IMR-90 (cell line): ENCODE results near the gene ACADL. TPM values are rescaled to one million over a fixed set of nuclear protein-coding genes. Genes with fewer than 3 reads are reported as not detected.

Experiments used
- ATAC-seq: fragments of 200-7000 bp; cut with Tn5 transposase; 2 replicates; pipeline ENCODE4 v1.9.1; 2020; ENCODE audit warnings: low read depth, mild to moderate bottlenecking, moderate library complexity
- BruUV-seq: library from RNA; stranded (reverse); fragments of 400-500 nt; replicated peaks from 2 replicates; lab custom pipeline; 2021; lab: Mats Ljungman, UMichigan
- CTCF ChIA-PET: fragments of 300-600 bp; formaldehyde crosslinking; extraction: SDS; loops from one replicate; lab custom pipeline; 2021; ENCODE audit warnings: antibody characterized with exemption; lab: Yijun Ruan, JAX
- POLR2A ChIA-PET: fragments of 300-600 bp; sonication (Branson Sonifier 250); formaldehyde crosslinking; loops from one replicate; lab custom pipeline; 2022; ENCODE audit warnings: antibody characterized with exemption; ENCODE audit not compliant: unreplicated experiment; lab: Charles Lee
- DNase-seq: peaks from one replicate; pipeline ENCODE4 v3.0.0; 2013
- H2AFZ ChIP-seq: replicated peaks from 2 replicates; pipeline ENCODE3; 2013; ENCODE audit warnings: low read length, mild to moderate bottlenecking; ENCODE audit not compliant: poor library complexity
- H2AK5ac ChIP-seq: 2 replicates; pipeline ENCODE4 v1.6.1; 2013; ENCODE audit warnings: low read depth, low read length, inconsistent platforms
- H2AK9ac ChIP-seq: replicated peaks from 2 replicates; pipeline ENCODE3; 2013; ENCODE audit warnings: mild to moderate bottlenecking, low read depth, low read length, moderate library complexity; ENCODE audit not compliant: poor library complexity
- H2BK120ac ChIP-seq: 2 replicates; pipeline ENCODE4 v1.6.1; 2013; ENCODE audit warnings: low read depth, low read length, inconsistent platforms
- H2BK15ac ChIP-seq: 3 replicates; pipeline ENCODE4 v1.6.1; 2013; ENCODE audit warnings: low read depth, low read length, inconsistent platforms
- H2BK20ac ChIP-seq: 2 replicates; pipeline ENCODE4 v1.6.1; 2013; ENCODE audit warnings: low read depth, mild to moderate bottlenecking, inconsistent platforms, low read length, moderate library complexity
- H2BK5ac ChIP-seq: 2 replicates; pipeline ENCODE4 v1.6.1; 2013; ENCODE audit warnings: mild to moderate bottlenecking, low read depth, low read length, inconsistent platforms; ENCODE audit not compliant: poor library complexity, severe bottlenecking
- H3K14ac ChIP-seq: replicated peaks from 2 replicates; pipeline ENCODE4 v1.6.1; 2013; ENCODE audit warnings: low read depth, low read length, inconsistent platforms
- H3K18ac ChIP-seq: 2 replicates; pipeline ENCODE4 v1.6.1; 2013; ENCODE audit warnings: low read depth, low read length, control low read depth
- H3K23ac ChIP-seq: 2 replicates; pipeline ENCODE4 v1.6.1; 2013; ENCODE audit warnings: low read depth, low read length, inconsistent platforms
- H3K27ac ChIP-seq: 2 replicates; pipeline ENCODE4 v1.5.1; 2013; ENCODE audit warnings: mild to moderate bottlenecking, control low read depth, low read length; ENCODE audit not compliant: insufficient read depth
- H3K27me3 ChIP-seq: 2 replicates; pipeline ENCODE4 v1.6.1; 2013; ENCODE audit warnings: low read length; ENCODE audit not compliant: control insufficient read depth, insufficient read depth
- H3K36me3 ChIP-seq: 2 replicates; pipeline ENCODE4 v1.6.1; 2013; ENCODE audit warnings: low read length, mixed read lengths; ENCODE audit not compliant: control insufficient read depth, insufficient read depth
- H3K4ac ChIP-seq: 2 replicates; pipeline ENCODE4 v1.6.1; 2013; ENCODE audit warnings: low read depth, low read length, inconsistent platforms
- H3K4me1 ChIP-seq: 2 replicates; pipeline ENCODE4 v1.6.1; 2013; ENCODE audit warnings: low read length, mixed read lengths; ENCODE audit not compliant: control insufficient read depth, insufficient read depth
- H3K4me2 ChIP-seq: 2 replicates; pipeline ENCODE4 v1.6.1; 2013; ENCODE audit warnings: low read depth, mild to moderate bottlenecking, control low read depth, low read length, moderate library complexity
- H3K4me3 ChIP-seq: 2 replicates; pipeline ENCODE4 v1.5.1; 2013; ENCODE audit warnings: low read depth, mild to moderate bottlenecking, control low read depth, low read length, moderate library complexity; ENCODE audit not compliant: insufficient read depth
- H3K56ac ChIP-seq: 2 replicates; pipeline ENCODE4 v1.6.1; 2013; ENCODE audit warnings: low read length, inconsistent platforms; ENCODE audit not compliant: insufficient read depth; ENCODE audit errors: extremely low read depth
- H3K79me1 ChIP-seq, 2 experiments: 2 replicates each; pipeline ENCODE4 v1.6.1; 2013; ENCODE audit warnings: low read length in 2 of 2, inconsistent platforms in 1 of 2, low read depth in 1 of 2
- H3K9ac ChIP-seq: 2 replicates; pipeline ENCODE4 v1.6.1; 2013; ENCODE audit warnings: low read depth, low read length, control low read depth
- H3K9me1 ChIP-seq: 2 replicates; pipeline ENCODE4 v1.6.1; 2013; ENCODE audit warnings: low read length, inconsistent platforms; ENCODE audit not compliant: insufficient read depth
- H3K9me3 ChIP-seq: 2 replicates; pipeline ENCODE4 v1.6.1; 2013; ENCODE audit warnings: low read length; ENCODE audit not compliant: control insufficient read depth, insufficient read depth
- H4K20me1 ChIP-seq: 2 replicates; pipeline ENCODE4 v1.6.1; 2013; ENCODE audit warnings: low read length, inconsistent platforms; ENCODE audit not compliant: insufficient read depth
- H4K5ac ChIP-seq: 2 replicates; pipeline ENCODE4 v1.6.1; 2013; ENCODE audit warnings: mild to moderate bottlenecking, low read depth, low read length, control low read depth
- H4K8ac ChIP-seq, 2 experiments: 2 replicates each; pipeline ENCODE4 v1.6.1; 2013; ENCODE audit warnings: low read depth in 2 of 2, low read length in 2 of 2, control low read depth in 1 of 2, inconsistent platforms in 1 of 2
- H4K91ac ChIP-seq: 2 replicates; pipeline ENCODE4 v1.6.1; 2013; ENCODE audit warnings: low read depth, low read length, inconsistent platforms; ENCODE audit not compliant: insufficient read depth
- BHLHE40 ChIP-seq: fragments of 150-350 bp; IDR thresholded peaks from 2 replicates; pipeline ENCODE4 v1.6.1; 2016; ENCODE audit warnings: mild to moderate bottlenecking, low read depth, low read length
- CEBPB ChIP-seq: IDR thresholded peaks from 2 replicates; pipeline ENCODE4 v1.6.1; 2012; ENCODE audit warnings: low read depth, low read length, improper control_type of control experiment
- CHD1 ChIP-seq: IDR thresholded peaks from 2 replicates; pipeline ENCODE4 v1.6.1; 2012; ENCODE audit warnings: low read depth, low read length, improper control_type of control experiment
- CTCF ChIP-seq: conservative IDR thresholded peaks from 2 replicates; pipeline ENCODE4 v1.5.1; 2012; ENCODE audit warnings: mild to moderate bottlenecking, low read depth, low read length, improper control_type of control experiment
- ELK1 ChIP-seq: fragments of 150-350 bp; IDR thresholded peaks from 2 replicates; pipeline ENCODE4 v1.6.1; 2016; ENCODE audit warnings: low read depth, mild to moderate bottlenecking, low read length, moderate library complexity, borderline replicate concordance
- FOS ChIP-seq: fragments of 150-350 bp; IDR thresholded peaks from 2 replicates; pipeline ENCODE4 v1.6.1; 2016; ENCODE audit warnings: low read depth, low read length
- MAFK ChIP-seq: IDR thresholded peaks from 2 replicates; pipeline ENCODE4 v1.6.1; 2012; ENCODE audit warnings: low read depth, low read length, improper control_type of control experiment
- MXI1 ChIP-seq: IDR thresholded peaks from 2 replicates; pipeline ENCODE4 v1.6.1; 2012; ENCODE audit warnings: low read depth, mild to moderate bottlenecking, low read length, moderate library complexity, borderline replicate concordance
- NFE2L2 ChIP-seq: fragments of 150-350 bp; IDR thresholded peaks from 2 replicates; pipeline ENCODE4 v1.6.1; 2016; ENCODE audit warnings: low read depth, mild to moderate bottlenecking, low read length
- POLR2A ChIP-seq: IDR thresholded peaks from 2 replicates; pipeline ENCODE4 v1.6.1; 2012; ENCODE audit warnings: mild to moderate bottlenecking, low read depth, low read length
- RAD21 ChIP-seq: IDR thresholded peaks from 2 replicates; pipeline ENCODE4 v1.6.1; 2012; ENCODE audit warnings: low read length, improper control_type of control experiment
- RCOR1 ChIP-seq: IDR thresholded peaks from 2 replicates; pipeline ENCODE4 v1.6.1; 2012; ENCODE audit warnings: mild to moderate bottlenecking, low read length, improper control_type of control experiment; ENCODE audit not compliant: insufficient replicate concordance
- RFX5 ChIP-seq: IDR thresholded peaks from 2 replicates; pipeline ENCODE4 v1.8.0; 2012; ENCODE audit warnings: low read depth, mild to moderate bottlenecking, low read length, moderate library complexity
- SMC3 ChIP-seq: fragments of 150-350 bp; IDR thresholded peaks from 2 replicates; pipeline ENCODE4 v1.6.1; 2016; ENCODE audit warnings: low read depth, mild to moderate bottlenecking, antibody characterized with exemption, low read length, moderate library complexity
- USF2 ChIP-seq: fragments of 150-350 bp; IDR thresholded peaks from 2 replicates; pipeline ENCODE4 v1.6.1; 2017; ENCODE audit warnings: mild to moderate bottlenecking, antibody characterized with exemption, low read length, low read depth
- WGBS, 2 experiments: methylation state at CpG; one replicate each; pipeline versions ENCODE4 v1.1.5 to v1.1.7; 2013; ENCODE audit warnings: missing lambda C conversion rate in 2 of 2; ENCODE audit not compliant: insufficient read length in 1 of 2; ENCODE audit errors: extremely low coverage in 2 of 2; 5-methylcytosine and 5-hydroxymethylcytosine counted together
- dilution Hi-C: fragments of 300-500 bp; cut with HindIII; formaldehyde crosslinking; loops from one replicate; pipeline ENCODE4 v1.14.3; 2018; ENCODE audit warnings: low sequenced_read_pairs; ENCODE audit not compliant: unreplicated experiment
- in situ Hi-C: fragments of 300-500 bp; cut with MboI; formaldehyde crosslinking; loops from 3 replicates; pipeline ENCODE4 v1.14.3; 2019; ENCODE audit warnings: low sequenced_read_pairs, inconsistent platforms, mixed read lengths
- intact Hi-C: fragments of 100-400 bp; cut with micrococcal nuclease; formaldehyde crosslinking; loops from 2 replicates; pipeline ENCODE4 v1.10.0; 2022
- polyA plus RNA-seq, 3 experiments: library from polyadenylated mRNA; depleted of rRNA; stranded (reverse); fragments of >200 nt; gene quantifications; 2 replicates each; pipeline ENCODE4 v1.2.3, GENCODE V29; 2012; ENCODE audit warnings: low replicate concordance in 1 of 3
- total RNA-seq: library from RNA; depleted of rRNA; stranded (reverse); fragments of >200 nt; gene quantifications from 2 replicates; pipeline ENCODE4 v1.2.3, GENCODE V29; 2012

The ACADL gene
- total and polyA plus RNA-seq, 2 of the 4 experiments (the other 2 are of a cell fraction), result not detected

GRCh38 chr2:210226223-210226622 lies 976 bp upstream of the ACADL start (continued):
- no peak for TF ChIP-seq SMC3
- no peak for TF ChIP-seq POLR2A
- TF ChIP-seq CEBPB, result no peak

- H3K27ac ChIP-seq, result no peak overlapping the region
- CTCF ChIA-PET, result interaction anchor here (1.0 kb wide), 2 partner anchors 263 to 890 kb away, joined by 3 to 4 read pairs; no protein-coding TSS in a partner anchor
- H3K18ac ChIP-seq, result no peak overlapping the region
- DNase-seq, result no peak
- ATAC-seq, result peak; percentile 46; the same call in 1 of the 2 replicates
- H2AK9ac ChIP-seq, result no peak overlapping the region
- H3K27me3 ChIP-seq, result peaks cover 17% of the 10 kb centered on the region
- intact Hi-C loops (no loop called here), dilution Hi-C loops (no loop called here), in situ Hi-C loops (loop anchor here (25.0 kb wide), 1 partner anchor 887 kb away; no protein-coding TSS in a partner anchor)
- H2BK5ac ChIP-seq, result no peak overlapping the region
- no peak overlapping the region for H4K8ac ChIP-seq
- H3K4me3 ChIP-seq, result peak overlapping the region; percentile 26
- no peak overlapping the region for H3K23ac ChIP-seq
- no peak overlapping the region; the same call in 1 of the 2 replicates for H3K9ac ChIP-seq
- no peaks in the 10 kb centered on the region for H3K36me3 ChIP-seq
- peak overlapping the region; percentile 67; the same call in 1 of the 2 replicates for H3K4me2 ChIP-seq
- H2AFZ ChIP-seq, result peak overlapping the region; percentile 94
- POLR2A ChIA-PET, result no interaction called here
- no peak overlapping the region for H2BK120ac ChIP-seq
- no peak overlapping the region for H2BK15ac ChIP-seq
- H3K9me3 ChIP-seq, result no peaks in the 10 kb centered on the region
- H4K5ac ChIP-seq, result no peak overlapping the region
- no peaks in the 10 kb centered on the region for H3K4me1 ChIP-seq
- no peak overlapping the region for H4K91ac ChIP-seq
- H3K56ac ChIP-seq, result no peak overlapping the region
- no peak overlapping the region for H3K14ac ChIP-seq
- H3K9me1 ChIP-seq, result no peaks in the 10 kb centered on the region
- H3K79me1 ChIP-seq, result no peaks in the 10 kb centered on the region
- no peak overlapping the region for H2BK20ac ChIP-seq
- WGBS, 2 experiments, result 7% methylated on average over 3 of the region's 24 CpGs; no CpG with 5 or more reads in 1 of the 2 experiments
- H2AK5ac ChIP-seq, result no peak overlapping the region
- BruUV-seq, result no TSS peak
- no peaks in the 10 kb centered on the region for H4K20me1 ChIP-seq
- H3K4ac ChIP-seq, result no peak overlapping the region
- no peak for TF ChIP-seq MXI1
- no peak for TF ChIP-seq FOS
- TF ChIP-seq BHLHE40, result no peak
- no peak for TF ChIP-seq NFE2L2
- no peak for TF ChIP-seq RFX5
- no peak for TF ChIP-seq USF2
- no peak for TF ChIP-seq RAD21
- no peak for TF ChIP-seq CEBPB
- no peak for TF ChIP-seq MAFK
- TF ChIP-seq CTCF, result no peak
- no peak for TF ChIP-seq POLR2A
- TF ChIP-seq RCOR1, result no peak
- TF ChIP-seq CHD1, result no peak
- no peak for TF ChIP-seq ELK1
Observed at GRCh38 chr2:210224591-210224940, 681 bp downstream of the ACADL start.
